Measurements from ENCODE around the gene MADD.

The MADD gene

GRCh38 chr11:47253660-47254059 is 16.3 kb upstream of the MADD start:
- no peak for DNase-seq

DNA sequence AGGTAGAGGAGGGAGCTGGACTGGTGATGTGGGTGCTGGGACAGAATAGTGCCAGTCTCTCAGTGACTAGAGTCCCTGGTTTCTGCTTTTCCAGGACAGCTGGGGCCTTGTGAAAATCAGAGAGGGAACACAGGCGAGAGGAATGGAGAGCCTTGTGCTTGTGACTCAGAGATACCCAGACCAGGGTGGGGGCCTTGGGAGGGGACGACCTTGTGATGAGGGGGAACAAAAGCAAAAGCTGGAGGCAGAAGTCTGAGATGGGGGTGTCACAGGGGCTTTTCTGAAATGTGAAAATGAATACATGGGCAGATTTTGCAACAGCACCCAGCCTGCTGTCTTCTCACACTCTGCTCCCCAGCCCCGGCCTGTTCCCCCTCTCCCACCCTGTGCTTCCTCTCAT is 15.5 kb upstream of the MADD start:
- no peak for DNase-seq

GRCh38 chr11:47256374-47256773 is 13.6 kb upstream of the MADD start:
- DNase-seq = no peak

GRCh38 chr11:47257177-47257516 is 12.8 kb upstream of the MADD start:
- DNase-seq = no peak

DNA sequence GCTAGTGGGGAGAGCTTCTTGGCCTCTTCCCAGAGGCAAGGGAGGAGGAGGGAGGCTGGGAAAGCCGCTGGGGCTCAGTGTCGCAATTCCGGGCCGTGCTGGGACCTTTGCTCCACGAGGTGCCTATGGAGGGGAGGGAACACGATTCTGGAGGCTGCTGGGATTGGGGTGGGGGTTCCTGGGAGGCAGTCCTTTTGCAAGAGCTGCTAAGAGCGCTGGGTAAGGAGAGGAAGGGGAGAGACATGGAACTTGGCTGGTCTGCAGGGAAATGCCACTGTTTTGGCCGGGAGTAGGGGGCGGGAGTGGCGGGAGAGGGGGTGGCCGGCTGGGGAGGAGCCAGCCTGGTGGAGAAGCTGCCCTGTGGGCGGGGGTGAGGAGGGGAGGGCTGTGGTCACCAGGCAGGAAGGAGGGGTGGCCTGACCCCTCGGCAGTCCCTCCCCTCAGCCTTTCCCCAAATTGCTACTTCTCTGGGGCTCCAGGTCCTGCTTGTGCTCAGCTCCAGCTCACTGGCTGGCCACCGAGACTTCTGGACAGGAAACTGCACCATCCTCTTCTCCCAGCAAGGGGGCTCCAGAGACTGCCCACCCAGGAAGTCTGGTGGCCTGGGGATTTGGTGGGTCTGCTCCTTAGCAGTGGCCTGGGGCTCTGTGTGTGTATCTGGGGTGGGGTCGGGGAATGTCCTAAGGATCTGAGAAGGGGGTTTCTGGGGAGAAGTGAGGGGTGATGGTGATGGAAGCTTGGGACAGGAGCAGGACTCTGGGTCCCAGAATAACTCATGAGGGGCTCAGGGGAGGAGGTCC is 12.2 kb upstream of the MADD start, which contains the start of gene NR1H3:
NR1H3 (plus strand) TSS at position 480 of the 800 bp plus-strand sequence. CDS start 1,221 bp downstream, outside the sequence.
- peak; percentile 60 for DNase-seq

- no peak for DNase-seq
Measured at GRCh38 chr11:47258317-47258902, 11.5 kb upstream of the MADD start.

- peak; percentile 27 for DNase-seq
Measured at GRCh38 chr11:47259232-47259977, 10.5 kb upstream of the MADD start.

- no peak for DNase-seq
Measured at GRCh38 chr11:47260366-47260765, 9.6 kb upstream of the MADD start.

- no peak for DNase-seq
Measured at GRCh38 chr11:47261291-47261800, 8.6 kb upstream of the MADD start.

DNA sequence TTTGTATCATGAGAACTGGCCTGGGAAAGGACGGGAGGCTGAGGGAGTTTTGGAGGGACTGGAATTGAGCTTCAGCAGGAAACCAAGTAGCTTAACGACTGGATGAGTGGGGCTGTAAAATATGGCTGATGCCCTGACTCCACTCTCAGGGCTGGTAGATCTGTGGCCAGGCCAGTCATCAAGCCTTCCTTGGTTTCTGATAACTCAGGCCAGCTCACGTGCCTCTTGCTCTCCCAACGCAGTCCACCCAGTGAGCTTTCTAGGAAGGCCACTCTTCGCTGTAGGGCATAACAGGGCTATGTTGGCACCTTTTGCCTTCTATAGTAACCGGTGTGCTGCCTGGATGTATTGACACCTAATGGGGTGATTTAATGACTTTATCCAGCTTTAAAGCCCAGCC is 5.8 kb upstream of the MADD start:
- DNase-seq = no peak

DNA sequence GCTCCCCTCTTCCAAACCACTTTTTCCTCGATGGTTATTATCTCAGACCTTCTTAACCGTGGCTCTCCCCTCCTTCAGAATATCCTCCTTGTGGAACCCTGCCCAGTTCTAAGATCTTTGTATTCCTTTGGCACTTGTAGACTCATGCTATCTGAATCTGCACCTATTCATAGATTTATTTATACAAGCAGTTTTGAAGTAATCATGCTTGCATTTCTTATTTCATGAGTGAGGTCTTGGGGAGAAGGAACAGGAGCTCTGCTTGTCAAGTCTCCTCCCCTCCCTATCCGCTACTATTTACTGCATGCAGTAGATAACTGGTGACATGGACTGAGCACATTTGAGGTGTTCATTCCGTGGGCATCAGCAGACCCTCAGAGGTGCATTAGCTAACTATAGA is 5.4 kb upstream of the MADD start:
- DNase-seq = no peak

DNA sequence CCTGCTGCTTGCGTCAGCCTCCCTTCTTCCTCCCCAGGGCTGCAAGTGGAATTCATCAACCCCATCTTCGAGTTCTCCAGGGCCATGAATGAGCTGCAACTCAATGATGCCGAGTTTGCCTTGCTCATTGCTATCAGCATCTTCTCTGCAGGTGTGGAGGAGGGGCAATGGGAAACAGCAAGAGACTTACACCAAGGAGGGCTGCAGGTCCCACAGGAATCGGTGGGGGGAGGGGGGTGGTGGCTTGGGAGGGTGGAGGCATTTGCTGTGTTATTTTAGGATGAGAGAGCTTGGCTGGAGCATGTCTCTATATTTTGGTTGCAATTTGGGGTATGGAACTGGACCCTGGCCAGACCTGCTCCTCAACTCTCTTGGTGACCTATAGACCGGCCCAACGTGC is 2.1 kb upstream of the MADD start:
- DNase-seq = no peak

- DNase-seq = no peak
Measured at GRCh38 chr11:47268448-47269001, 1.4 kb upstream of the MADD start.

DNA sequence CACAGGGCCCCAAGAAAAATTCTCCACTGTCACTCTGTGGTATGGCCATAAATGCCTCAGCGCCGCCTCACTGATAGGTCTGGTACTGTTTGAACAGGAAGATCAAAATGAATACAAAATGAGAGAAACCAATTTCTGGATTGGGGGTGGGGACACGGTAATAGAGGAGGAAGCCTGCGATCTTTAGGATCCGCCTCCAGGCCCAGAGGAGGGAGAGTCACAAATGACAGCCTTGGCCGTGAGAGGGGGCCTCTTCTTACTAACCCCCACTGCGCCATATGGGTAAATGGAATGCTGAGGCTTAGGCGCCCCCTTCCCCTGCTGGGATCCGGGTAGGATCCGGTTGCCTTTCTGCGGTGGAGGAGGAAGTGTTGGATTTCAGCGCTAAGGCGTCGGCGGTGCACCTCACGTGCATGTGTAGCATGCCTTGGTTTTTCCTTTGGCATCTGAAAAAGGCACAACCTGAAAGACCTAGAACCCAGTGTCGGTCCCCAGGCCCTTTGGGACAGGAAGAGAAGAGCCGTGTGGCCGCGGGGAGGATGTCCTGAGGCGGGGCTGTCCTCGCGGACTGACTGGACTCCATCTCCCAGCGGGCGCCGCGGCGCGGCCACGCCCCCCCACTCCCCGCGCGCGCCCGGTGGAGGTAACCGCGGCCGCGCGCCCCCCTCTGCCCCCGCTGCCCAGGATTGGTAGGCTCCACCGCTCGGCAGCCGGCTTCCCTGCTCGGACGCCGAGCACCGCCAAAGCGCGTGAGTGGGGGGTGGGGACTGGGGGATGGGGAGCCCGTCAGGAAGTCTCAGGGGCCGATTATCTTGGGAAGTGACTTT is 718 bp upstream of the MADD start:
- DNase-seq = peak; percentile 91

GRCh38 chr11:47270331-47271271 is 668 bp downstream of the MADD start:
- peak; percentile 42 for DNase-seq

GRCh38 chr11:47271328-47271727 is 1.4 kb downstream of the MADD start:
- DNase-seq = no peak

DNA sequence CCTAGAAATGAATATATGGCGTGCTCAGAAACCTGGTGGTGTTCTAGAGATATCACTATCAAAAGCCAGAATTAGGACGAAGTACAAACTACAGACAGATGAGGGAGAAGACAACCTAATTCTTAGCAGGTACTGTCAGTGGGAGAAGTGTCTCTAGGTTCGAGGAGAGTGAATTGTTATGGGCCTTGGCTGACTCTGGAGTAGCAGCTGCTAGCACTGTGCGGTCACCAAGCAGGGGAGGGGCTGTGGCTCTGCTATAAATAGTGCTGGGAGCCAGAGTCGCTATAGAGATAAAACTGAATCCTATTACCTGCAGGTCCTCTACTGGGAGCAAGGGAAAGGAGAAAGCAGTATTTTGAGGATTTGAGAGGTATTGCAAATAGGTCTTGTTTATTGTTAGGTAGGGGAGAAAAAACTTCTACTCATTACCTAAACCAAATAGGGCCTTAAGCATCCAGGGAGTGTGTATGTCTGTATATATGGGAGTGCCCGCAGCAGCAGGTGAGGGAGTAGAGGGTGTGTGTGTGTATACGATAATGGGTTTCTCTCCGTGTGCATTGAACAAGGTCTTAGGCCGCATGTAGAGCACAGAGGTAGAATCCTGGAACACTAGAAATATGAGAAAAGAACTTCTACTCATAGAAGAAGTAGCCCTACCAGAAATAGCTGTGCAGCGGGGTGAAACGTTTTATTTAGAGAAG is 2.2 kb downstream of the MADD start:
- DNase-seq = no peak

DNA sequence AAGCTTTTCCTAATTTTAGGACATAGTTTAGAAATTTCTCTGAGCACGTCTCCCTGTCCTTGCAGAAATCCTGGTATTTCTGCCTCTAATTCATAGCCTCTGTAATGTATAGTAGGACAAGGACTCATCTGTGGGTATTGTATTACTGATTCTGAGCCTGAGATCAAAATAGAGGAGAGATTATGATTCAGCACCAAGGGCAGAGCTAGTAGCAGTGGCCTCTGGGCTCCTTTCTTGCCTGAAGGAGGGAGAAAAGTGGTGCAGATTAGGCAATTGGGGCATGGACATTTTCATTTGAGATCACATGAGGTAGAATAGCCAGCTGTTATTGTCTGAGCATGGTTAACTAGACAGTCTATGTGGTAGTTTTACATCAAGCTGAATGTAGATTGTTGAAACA is 2.8 kb downstream of the MADD start:
- DNase-seq = no peak

GRCh38 chr11:47274495-47275235 is 4.7 kb downstream of the MADD start:
- no peak for DNase-seq

DNA sequence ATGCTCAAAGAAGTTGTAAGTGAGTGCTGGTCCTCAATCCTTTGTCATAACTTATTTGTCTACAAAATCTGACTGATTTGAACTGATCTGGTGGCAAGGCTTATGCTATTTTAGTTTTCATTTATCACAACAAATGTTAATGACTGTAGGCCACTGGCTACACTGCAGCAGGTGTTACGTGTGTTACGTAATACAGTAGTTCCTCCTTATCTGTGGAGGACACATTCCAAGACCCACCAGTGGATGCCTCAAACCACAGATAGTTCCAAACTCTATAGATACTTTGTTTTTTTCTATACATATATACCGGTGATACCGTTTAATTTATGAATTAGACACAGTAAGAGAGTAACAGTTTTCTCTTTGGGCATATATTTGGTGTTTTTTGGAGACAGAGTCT is 7.0 kb downstream of the MADD start:
- no peak for DNase-seq
